ENCODE measurements around the gene RAD9A.

- TF ChIP-seq POLR2A (IDR thresholded peaks at IDR 0.05; ENCODE audit: low read length) = no peak
- no peak for TF ChIP-seq GATA1 (IDR thresholded peaks at IDR 0.05; ENCODE audit: low read depth, low read length)
Measured at GRCh38 chr11:67419325-67420049, 27.7 kb downstream of the RAD9A start.

Data from erythroblast (primary cell).